Cardiac muscle cell (in vitro differentiated cells and primary cell): ENCODE results near the gene RAPGEF3. TPM values are rescaled to one million over a fixed set of nuclear protein-coding genes. Genes with fewer than 3 reads are reported as not detected.

Source experiments
- DNase-seq, 2 donors: peaks; one replicate each; pipeline versions ENCODE4 v3.0.0 to v3.0.0-alpha.2; 2010 to 2017; ENCODE audit warnings: low read depth in 1 of 2, low spot score in 1 of 2
- H3K27ac ChIP-seq: fragments of 200-600 bp; sonication (generic); 2 replicates; pipeline ENCODE4 v1.5.1; 2016
- H3K27me3 ChIP-seq: fragments of 200-600 bp; sonication (generic); 2 replicates; pipeline ENCODE4 v1.6.0; 2016; ENCODE audit warnings: control low read depth
- H3K36me3 ChIP-seq: fragments of 200-600 bp; sonication (generic); 2 replicates; pipeline ENCODE4 v1.5.1; 2016; ENCODE audit warnings: control low read depth
- H3K4me1 ChIP-seq: fragments of 200-600 bp; sonication (generic); 2 replicates; pipeline ENCODE4 v1.8.1; 2017; ENCODE audit warnings: low read depth, mild to moderate bottlenecking, mixed run types
- H3K4me3 ChIP-seq: fragments of 200-600 bp; sonication (generic); 2 replicates; pipeline ENCODE4 v1.5.1; 2016; ENCODE audit warnings: mild to moderate bottlenecking
- H3K9me3 ChIP-seq: fragments of 200-600 bp; sonication (generic); 2 replicates; pipeline ENCODE4 v1.5.1; 2017; ENCODE audit warnings: low read depth, mild to moderate bottlenecking, control low read depth
- CTCF ChIP-seq: IDR thresholded peaks from 2 replicates; pipeline ENCODE4 v1.5.1; 2012; ENCODE audit warnings: low read depth, mild to moderate bottlenecking, low read length
- polyA plus RNA-seq: library from polyadenylated mRNA; unstranded; fragments of >200 nt; fragmentation: Nextera tagmentation; extraction: Ambion mirVana; gene quantifications from 2 replicates; pipeline ENCODE4 v1.2.1, GENCODE V29; 2016
- total RNA-seq: library from RNA; depleted of rRNA; stranded (reverse); fragments of >200 nt; gene quantifications from 2 replicates; pipeline ENCODE4 v1.2.3, GENCODE V29; 2016

RAPGEF3 gene
- total and polyA plus RNA-seq, 2 experiments from 2014 or later = 3.3 to 8.8 TPM

DNA sequence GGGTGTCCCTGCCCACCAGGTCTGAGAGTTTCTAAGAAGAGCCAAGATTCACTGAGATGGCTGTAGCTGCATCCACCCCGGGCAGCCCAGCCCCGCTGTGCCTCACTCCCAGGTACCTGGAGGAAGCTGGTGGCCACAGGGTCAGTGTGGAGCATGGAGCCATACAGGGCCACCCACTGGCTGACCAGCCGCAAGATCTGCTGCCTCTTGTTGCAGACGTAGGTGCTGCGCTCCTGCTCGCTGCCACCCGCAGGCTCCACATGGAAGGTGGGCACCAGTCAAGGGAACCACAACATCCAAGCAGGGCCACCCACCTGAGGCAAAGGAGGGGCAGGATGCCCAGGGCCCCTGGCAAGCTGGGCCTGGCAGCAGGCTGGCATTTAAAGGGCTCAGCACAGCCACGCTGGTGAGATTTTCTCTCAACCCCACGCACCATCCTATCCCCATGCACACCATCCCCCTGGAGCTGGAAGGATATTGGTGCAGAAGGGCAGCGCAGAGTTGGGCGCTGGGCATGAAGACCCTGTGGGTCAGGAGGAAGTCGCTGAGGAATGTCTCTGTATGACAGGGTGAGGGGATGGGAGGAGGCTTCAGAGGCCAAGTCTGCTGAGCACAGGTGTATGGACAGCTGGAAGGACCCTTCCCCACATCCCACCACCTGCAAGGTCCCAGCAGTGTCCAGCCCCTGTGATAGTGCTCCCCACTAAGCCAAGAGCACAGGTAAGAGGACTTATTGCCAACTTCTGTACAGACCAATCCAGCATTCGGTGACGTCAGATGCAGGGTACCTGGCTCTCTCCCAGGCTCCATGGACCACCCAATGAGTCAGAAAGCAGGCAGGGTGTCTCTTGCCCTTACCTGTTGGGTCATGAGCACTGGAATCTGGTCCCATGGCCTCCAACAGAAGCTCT is 10.8 kb downstream of the RAPGEF3 start:
- Histone ChIP-seq H3K27ac (no peak overlapping the region), H3K4me1 (no peaks in the 10 kb centered on the region), H3K4me3 (no peak overlapping the region), H3K27me3 (no peaks in the 10 kb centered on the region), H3K36me3 (no peaks in the 10 kb centered on the region), H3K9me3 (no peaks in the 10 kb centered on the region)
- TF ChIP-seq CTCF = no peak
- DNase-seq = no peak

DNA sequence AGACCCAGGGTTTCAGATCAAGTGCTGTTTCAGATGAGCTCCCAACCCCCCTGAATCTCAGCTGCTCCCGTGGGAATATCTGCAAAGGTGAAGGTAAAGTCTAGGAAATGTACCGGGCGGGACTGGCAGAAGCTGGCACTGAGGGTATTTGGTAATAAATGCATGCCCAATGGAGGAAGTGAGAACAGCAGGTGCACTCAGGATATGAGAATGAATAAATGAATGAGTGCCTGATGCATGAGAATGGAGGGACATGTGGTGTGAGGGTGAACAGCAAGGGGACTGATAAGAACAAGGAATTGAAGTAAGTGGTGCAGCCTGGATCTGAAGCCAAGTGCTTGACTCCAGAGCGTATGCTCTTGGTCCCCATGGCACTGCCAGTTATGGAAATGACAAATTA is 11.6 kb downstream of the RAPGEF3 start:
- no peaks in the 10 kb centered on the region for H3K9me3 ChIP-seq
- no peaks in the 10 kb centered on the region for H3K4me1 ChIP-seq
- H3K36me3 ChIP-seq = no peaks in the 10 kb centered on the region
- no peaks in the 10 kb centered on the region for H3K27me3 ChIP-seq
- DNase-seq = no peak
- H3K4me3 ChIP-seq = no peak overlapping the region
- no peak overlapping the region for H3K27ac ChIP-seq
- no peak for TF ChIP-seq CTCF

GRCh38 chr12:47746523-47746922 is 12.2 kb downstream of the RAPGEF3 start:
- no peak for DNase-seq
- H3K4me3 ChIP-seq = no peak overlapping the region
- no peaks in the 10 kb centered on the region for H3K9me3 ChIP-seq
- no peaks in the 10 kb centered on the region for H3K27me3 ChIP-seq
- no peaks in the 10 kb centered on the region for H3K36me3 ChIP-seq
- TF ChIP-seq CTCF = no peak
- H3K27ac ChIP-seq = no peak overlapping the region
- H3K4me1 ChIP-seq = peaks cover 1% of the 10 kb centered on the region

DNA sequence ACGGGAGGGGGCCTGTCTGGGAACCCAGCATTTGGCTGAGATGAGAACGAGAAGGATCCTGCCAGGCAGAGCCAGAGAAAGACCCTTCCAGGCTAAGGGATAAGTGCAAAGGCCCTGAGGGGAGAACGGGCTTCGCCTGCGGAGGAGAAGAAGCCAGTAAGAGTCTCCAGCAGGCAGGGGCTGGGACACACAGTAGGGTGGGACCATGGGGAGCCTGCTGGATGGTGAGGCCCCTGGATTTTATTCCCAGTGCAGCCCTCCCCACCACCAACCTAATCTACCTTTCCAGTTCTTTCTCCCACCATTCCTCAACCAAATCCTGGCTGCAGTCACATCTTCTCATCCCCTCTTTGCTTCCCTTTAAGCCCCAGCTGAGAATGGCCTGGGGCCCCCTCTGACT is 12.6 kb downstream of the RAPGEF3 start:
- no peak overlapping the region for H3K27ac ChIP-seq
- H3K4me3 ChIP-seq = no peak overlapping the region
- no peaks in the 10 kb centered on the region for H3K9me3 ChIP-seq
- no peaks in the 10 kb centered on the region for H3K27me3 ChIP-seq
- DNase-seq = no peak
- no peaks in the 10 kb centered on the region for H3K36me3 ChIP-seq
- peaks cover 5% of the 10 kb centered on the region for H3K4me1 ChIP-seq
- no peak for TF ChIP-seq CTCF

DNA sequence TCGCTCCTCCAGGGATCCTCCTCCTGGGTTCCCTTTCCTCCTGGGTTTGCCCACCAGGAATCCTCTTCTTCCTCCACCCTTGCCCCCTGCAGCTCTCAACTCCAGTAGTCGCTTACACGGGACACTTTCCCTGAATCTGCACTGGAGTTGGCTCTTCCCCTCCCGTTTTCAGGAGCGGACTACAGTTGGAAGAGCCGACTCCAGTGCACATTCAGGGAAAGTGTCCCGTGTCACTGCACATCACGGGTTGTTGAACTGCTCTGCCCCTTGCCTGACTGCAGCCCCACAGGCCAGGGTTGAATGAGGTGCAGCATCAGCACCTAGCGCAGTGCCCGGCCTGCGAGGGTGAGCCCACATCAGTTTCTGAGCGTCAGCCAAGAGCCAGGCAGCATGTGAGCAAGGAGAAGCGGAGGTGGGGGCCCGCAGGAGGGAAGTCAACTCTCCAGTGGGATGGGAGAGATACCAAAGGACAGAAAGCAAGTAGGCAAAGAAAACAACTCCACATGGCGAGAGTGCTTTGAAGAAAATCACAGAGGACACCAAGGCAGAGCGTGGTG is 13.1 kb downstream of the RAPGEF3 start:
- Histone ChIP-seq H3K36me3 (no peaks in the 10 kb centered on the region), H3K27me3 (no peaks in the 10 kb centered on the region), H3K27ac (no peak overlapping the region), H3K9me3 (no peaks in the 10 kb centered on the region), H3K4me1 (peaks cover 10% of the 10 kb centered on the region), H3K4me3 (no peak overlapping the region)
- no peak for DNase-seq
- no peak for TF ChIP-seq CTCF
